RWPE2 (cell line): Measurements from ENCODE around the gene SGPL1.

Source experiments
- ATAC-seq: fragments of 200-7000 bp; cut with Tn5 transposase; 3 replicates; pipeline ENCODE4 v1.9.1; 2021; ENCODE audit warnings: low read depth
- DNase-seq: peaks from one replicate; pipeline ENCODE4 v3.0.0-alpha.2; 2020; ENCODE audit warnings: low spot score
- H3K27ac ChIP-seq: fragments of 450-650 bp; 2 replicates; pipeline ENCODE4 v1.5.1; 2017; ENCODE audit warnings: mild to moderate bottlenecking; ENCODE audit not compliant: poor library complexity, severe bottlenecking
- H3K27me3 ChIP-seq: fragments of 250-450 bp; sonication (Bioruptor Pico); 2 replicates; pipeline ENCODE4 v1.5.1; 2021; ENCODE audit warnings: mild to moderate bottlenecking, moderate library complexity; ENCODE audit not compliant: insufficient read depth, poor library complexity, severe bottlenecking
- H3K36me3 ChIP-seq: fragments of 250-450 bp; sonication (Bioruptor Pico); 2 replicates; pipeline ENCODE4 v1.5.1; 2020; ENCODE audit warnings: low read depth, mild to moderate bottlenecking, moderate library complexity
- H3K4me1 ChIP-seq: fragments of 250-450 bp; sonication (Bioruptor Pico); 2 replicates; pipeline ENCODE4 v1.5.1; 2021; ENCODE audit warnings: mild to moderate bottlenecking, moderate library complexity; ENCODE audit not compliant: insufficient read depth, poor library complexity, severe bottlenecking
- H3K4me3 ChIP-seq: fragments of 250-450 bp; sonication (Bioruptor Pico); 2 replicates; pipeline ENCODE4 v1.5.1; 2021; ENCODE audit warnings: mild to moderate bottlenecking, moderate library complexity; ENCODE audit not compliant: severe bottlenecking
- H3K9me3 ChIP-seq: fragments of 250-450 bp; sonication (Bioruptor Pico); 2 replicates; pipeline ENCODE4 v1.5.1; 2021; ENCODE audit warnings: mild to moderate bottlenecking, moderate library complexity; ENCODE audit not compliant: severe bottlenecking
- CTCF ChIP-seq: fragments of 450-650 bp; IDR thresholded peaks from one replicate; pipeline ENCODE4 v1.5.1; 2017; ENCODE audit warnings: mild to moderate bottlenecking, moderate library complexity; ENCODE audit not compliant: poor library complexity, severe bottlenecking

Gene SGPL1

GRCh38 chr10:70795613-70796012, 20.1 kb upstream of the SGPL1 start:
- TF ChIP-seq CTCF, result no peak
- no peaks in the 10 kb centered on the region for H3K9me3 ChIP-seq
- peaks cover 11% of the 10 kb centered on the region for H3K4me1 ChIP-seq
- no peak overlapping the region for H3K27ac ChIP-seq
- no peaks in the 10 kb centered on the region for H3K36me3 ChIP-seq
- H3K4me3 ChIP-seq, result no peak overlapping the region
- no peak for DNase-seq
- no peak for ATAC-seq
- no peaks in the 10 kb centered on the region for H3K27me3 ChIP-seq

- DNase-seq, result no peak
- Histone ChIP-seq H3K27me3 (no peaks in the 10 kb centered on the region), H3K36me3 (no peaks in the 10 kb centered on the region), H3K4me1 (no peaks in the 10 kb centered on the region), H3K27ac (no peak overlapping the region), H3K4me3 (no peak overlapping the region), H3K9me3 (no peaks in the 10 kb centered on the region)
- no peak for TF ChIP-seq CTCF
- no peak for ATAC-seq
Observed at GRCh38 chr10:70797840-70798239, 17.9 kb upstream of the SGPL1 start.

- no peak for ATAC-seq
- H3K4me1 ChIP-seq, result peaks cover 4% of the 10 kb centered on the region
- H3K9me3 ChIP-seq, result no peaks in the 10 kb centered on the region
- no peaks in the 10 kb centered on the region for H3K27me3 ChIP-seq
- H3K4me3 ChIP-seq, result no peak overlapping the region
- H3K36me3 ChIP-seq, result no peaks in the 10 kb centered on the region
- DNase-seq, result no peak
- no peak overlapping the region for H3K27ac ChIP-seq
- TF ChIP-seq CTCF, result no peak
Observed at GRCh38 chr10:70799124-70799523, 16.6 kb upstream of the SGPL1 start.

GRCh38 chr10:70801854-70802253, 13.9 kb upstream of the SGPL1 start:
- Histone ChIP-seq H3K4me3 (no peak overlapping the region), H3K27ac (no peak overlapping the region), H3K36me3 (no peaks in the 10 kb centered on the region), H3K27me3 (no peaks in the 10 kb centered on the region), H3K9me3 (no peaks in the 10 kb centered on the region), H3K4me1 (peaks cover 13% of the 10 kb centered on the region)
- ATAC-seq (no peak), DNase-seq (no peak)
- TF ChIP-seq CTCF, result no peak

- Histone ChIP-seq H3K9me3 (no peaks in the 10 kb centered on the region), H3K36me3 (no peaks in the 10 kb centered on the region), H3K4me1 (peaks cover 13% of the 10 kb centered on the region), H3K4me3 (no peak overlapping the region), H3K27ac (peak overlapping the region; percentile 8), H3K27me3 (no peaks in the 10 kb centered on the region)
- ATAC-seq (peak; percentile 33; the same call in 1 of the 3 replicates), DNase-seq (no peak)
- no peak for TF ChIP-seq CTCF
Observed at GRCh38 chr10:70803775-70804420, 11.8 kb upstream of the SGPL1 start.
